Epithelial cell of esophagus (primary cell): ENCODE data around the gene MAN1A2.
"Not testable (repeated sequence)": the region's sequence is repeated elsewhere in the genome, so short reads cannot be mapped to it uniquely, and the experiment has no call there.

Experiments used
- DNase-seq: peaks from one replicate; pipeline ENCODE4 v3.0.0; 2010; ENCODE audit warnings: low read depth
- H3K4me3 ChIP-seq: 2 replicates; pipeline ENCODE4 v1.5.1; 2011; ENCODE audit warnings: mild to moderate bottlenecking, low read length, control low read depth
- TF ChIP-seq, protein P1 (sequence below): IDR thresholded peaks from 2 replicates; pipeline ENCODE4 v1.5.1; 2011; ENCODE audit warnings: low read depth, mild to moderate bottlenecking, low read length, control low read depth, inconsistent platforms; ENCODE audit not compliant: insufficient read depth; ENCODE audit errors: missing control alignments

Gene MAN1A2

DNA sequence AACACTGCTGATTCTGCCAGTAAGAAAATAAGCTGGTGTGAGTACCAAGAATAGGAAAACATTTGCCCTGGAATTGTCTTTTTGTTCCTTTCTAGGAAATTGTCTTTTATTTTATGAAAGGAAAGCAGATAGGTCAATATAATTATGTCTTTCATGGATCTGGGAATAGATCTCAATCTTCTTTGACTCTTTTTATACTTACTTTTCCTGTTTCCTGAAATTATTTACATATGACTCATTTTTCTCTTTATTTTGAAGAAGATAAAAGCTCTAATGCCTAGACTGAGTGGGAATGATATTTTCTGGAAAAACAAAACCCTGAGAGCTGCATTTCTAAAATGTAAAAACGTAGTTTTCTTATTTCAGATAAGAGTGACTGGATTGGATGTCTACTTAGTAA, 100.1 kb downstream of the MAN1A2 start:
- TF ChIP-seq, protein P1, sequence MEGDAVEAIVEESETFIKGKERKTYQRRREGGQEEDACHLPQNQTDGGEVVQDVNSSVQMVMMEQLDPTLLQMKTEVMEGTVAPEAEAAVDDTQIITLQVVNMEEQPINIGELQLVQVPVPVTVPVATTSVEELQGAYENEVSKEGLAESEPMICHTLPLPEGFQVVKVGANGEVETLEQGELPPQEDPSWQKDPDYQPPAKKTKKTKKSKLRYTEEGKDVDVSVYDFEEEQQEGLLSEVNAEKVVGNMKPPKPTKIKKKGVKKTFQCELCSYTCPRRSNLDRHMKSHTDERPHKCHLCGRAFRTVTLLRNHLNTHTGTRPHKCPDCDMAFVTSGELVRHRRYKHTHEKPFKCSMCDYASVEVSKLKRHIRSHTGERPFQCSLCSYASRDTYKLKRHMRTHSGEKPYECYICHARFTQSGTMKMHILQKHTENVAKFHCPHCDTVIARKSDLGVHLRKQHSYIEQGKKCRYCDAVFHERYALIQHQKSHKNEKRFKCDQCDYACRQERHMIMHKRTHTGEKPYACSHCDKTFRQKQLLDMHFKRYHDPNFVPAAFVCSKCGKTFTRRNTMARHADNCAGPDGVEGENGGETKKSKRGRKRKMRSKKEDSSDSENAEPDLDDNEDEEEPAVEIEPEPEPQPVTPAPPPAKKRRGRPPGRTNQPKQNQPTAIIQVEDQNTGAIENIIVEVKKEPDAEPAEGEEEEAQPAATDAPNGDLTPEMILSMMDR, result no peak
- no peak for DNase-seq
- no peak overlapping the region for H3K4me3 ChIP-seq

DNA sequence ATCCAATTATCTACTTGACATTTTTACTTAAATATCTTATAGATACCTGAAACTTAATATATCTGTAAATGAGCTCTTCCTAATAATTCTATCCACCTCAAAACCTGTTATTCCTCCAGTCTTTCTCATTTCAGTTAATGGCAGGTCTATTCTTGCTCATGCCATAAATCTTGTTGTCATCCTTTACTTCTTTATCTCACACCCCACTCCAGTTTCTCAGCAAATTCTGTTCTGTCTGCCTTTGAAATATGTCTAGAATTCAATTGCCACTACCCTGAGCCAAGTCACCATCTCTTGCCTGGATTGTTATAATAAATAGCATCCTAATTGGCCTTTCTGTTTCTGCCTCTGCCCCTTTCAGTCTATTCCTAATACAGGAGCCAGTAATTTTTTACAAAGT, 105.8 kb downstream of the MAN1A2 start:
- H3K4me3 ChIP-seq, result no peak overlapping the region
- no peak for DNase-seq
- TF ChIP-seq, protein P1, result no peak

- not testable (repeated sequence) for H3K4me3 ChIP-seq, DNase-seq
Observed at GRCh38 chr1:117475495-117475894, 108.2 kb downstream of the MAN1A2 start.

- H3K4me3 ChIP-seq, result no peak overlapping the region
- TF ChIP-seq, protein P1, result no peak
- DNase-seq, result no peak
Observed at GRCh38 chr1:117479086-117479485, 111.8 kb downstream of the MAN1A2 start.

DNA sequence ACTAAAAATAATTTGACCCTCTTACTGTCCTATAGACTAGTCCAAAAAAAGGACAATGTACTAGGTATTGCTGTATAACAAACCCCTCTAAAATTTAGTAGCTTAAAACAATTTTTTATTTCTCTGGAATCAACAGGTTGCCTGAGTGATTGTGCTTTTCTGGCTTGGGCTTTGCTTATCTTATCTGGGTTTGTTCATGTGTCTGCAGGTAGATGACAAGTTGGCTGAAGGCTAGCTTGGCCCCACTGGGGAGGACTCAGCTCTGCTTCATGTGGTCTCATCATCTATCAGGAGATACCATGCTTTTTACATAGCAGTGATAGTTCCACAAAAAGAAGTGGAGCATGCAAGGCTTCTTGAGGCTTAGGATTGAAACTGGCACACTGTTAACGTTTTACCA, 114.2 kb downstream of the MAN1A2 start:
- no peak overlapping the region for H3K4me3 ChIP-seq
- TF ChIP-seq, protein P1, result no peak
- DNase-seq, result no peak

GRCh38 chr1:117493906-117494305, 126.7 kb downstream of the MAN1A2 start:
- no peak for DNase-seq
- H3K4me3 ChIP-seq, result no peak overlapping the region
- TF ChIP-seq, protein P1, result no peak

- H3K4me3 ChIP-seq, result no peak overlapping the region
- DNase-seq, result no peak
- TF ChIP-seq, protein P1, result no peak
Observed at GRCh38 chr1:117495068-117495467, 127.8 kb downstream of the MAN1A2 start.

DNA sequence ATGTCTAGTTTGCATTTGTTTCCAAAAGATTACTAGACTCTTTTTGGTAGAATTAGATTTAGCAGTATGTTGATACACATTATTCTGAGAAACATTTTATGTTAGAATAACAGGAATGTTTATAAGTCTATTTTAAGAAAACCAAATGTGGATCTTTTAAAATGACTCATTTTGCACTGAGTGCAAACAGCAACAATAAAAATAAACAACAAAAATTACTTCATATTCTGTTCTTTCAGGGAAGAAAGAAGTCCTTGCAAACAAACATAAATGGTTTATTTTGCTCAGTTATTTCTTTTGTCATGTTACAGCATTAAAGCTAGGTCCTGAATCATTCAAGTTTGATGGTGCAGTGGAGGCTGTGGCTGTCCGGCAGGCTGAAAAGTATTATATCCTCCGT, 131.8 kb downstream of the MAN1A2 start:
- no peak for DNase-seq
- no peak overlapping the region for H3K4me3 ChIP-seq
- TF ChIP-seq, protein P1, result no peak
